KBM-7 (cell line): Measurements from ENCODE around the gene RNF157.

Experiments
- DNase-seq: peaks from one replicate; pipeline ENCODE4 v3.0.0-alpha.2; 2015
- in situ Hi-C: fragments of 300-500 bp; cut with MboI; formaldehyde crosslinking; loops from 2 replicates; pipeline ENCODE4 v1.14.3; 2020; ENCODE audit warnings: low sequenced_read_pairs, low pct_unique_long_range_greater_than_20kb, mixed read lengths

RNF157 gene

GRCh38 chr17:76173474-76173873 is 66.8 kb downstream of the RNF157 start:
- no peak for DNase-seq
- in situ Hi-C loops = no loop called here

- no peak for DNase-seq
- in situ Hi-C loops = no loop called here
These were observed 68.6 kb downstream of the RNF157 start for GRCh38 chr17:76171706-76172105.

- no peak for DNase-seq
- in situ Hi-C loops = no loop called here
These were observed 70.2 kb downstream of the RNF157 start for GRCh38 chr17:76170114-76170513.

GRCh38 chr17:76166906-76167305 is 73.4 kb downstream of the RNF157 start:
- in situ Hi-C loops = no loop called here
- DNase-seq = no peak

- in situ Hi-C loops = no loop called here
- no peak for DNase-seq
These were observed 74.1 kb downstream of the RNF157 start for GRCh38 chr17:76166168-76166567.

GRCh38 chr17:76164331-76164730 is 76.0 kb downstream of the RNF157 start:
- DNase-seq = no peak
- in situ Hi-C loops = no loop called here

GRCh38 chr17:76163919-76164318 is 76.4 kb downstream of the RNF157 start:
- in situ Hi-C loops = no loop called here

GRCh38 chr17:76161619-76162266 is 78.5 kb downstream of the RNF157 start:
- in situ Hi-C loops = no loop called here
- DNase-seq = no peak

More at GRCh38 chr17:76163919-76164318, 76.4 kb downstream of the RNF157 start:
- DNase-seq = no peak

GRCh38 chr17:76160896-76161528 is 79.3 kb downstream of the RNF157 start:
- no peak for DNase-seq
- in situ Hi-C loops = no loop called here

- in situ Hi-C loops = no loop called here
- no peak for DNase-seq
These were observed 81.1 kb downstream of the RNF157 start for GRCh38 chr17:76159157-76159556.

- no peak for DNase-seq
- in situ Hi-C loops = no loop called here
These were observed 82.5 kb downstream of the RNF157 start for GRCh38 chr17:76157759-76158158.

GRCh38 chr17:76156662-76156991 is 83.7 kb downstream of the RNF157 start:
- DNase-seq = no peak

GRCh38 chr17:76155988-76156661 is 84.2 kb downstream of the RNF157 start:
- in situ Hi-C loops = no loop called here
- DNase-seq = no peak

More at GRCh38 chr17:76156662-76156991, 83.7 kb downstream of the RNF157 start:
- in situ Hi-C loops = no loop called here

GRCh38 chr17:76154936-76155845 is 85.1 kb downstream of the RNF157 start:
- in situ Hi-C loops = no loop called here

GRCh38 chr17:76154292-76154691 is 86.0 kb downstream of the RNF157 start:
- in situ Hi-C loops = no loop called here

More at GRCh38 chr17:76154936-76155845, 85.1 kb downstream of the RNF157 start:
- no peak for DNase-seq

GRCh38 chr17:76153640-76154039 is 86.7 kb downstream of the RNF157 start:
- in situ Hi-C loops = no loop called here
- no peak for DNase-seq

More at GRCh38 chr17:76154292-76154691, 86.0 kb downstream of the RNF157 start:
- DNase-seq = no peak

- no peak for DNase-seq
These were observed 87.1 kb downstream of the RNF157 start for GRCh38 chr17:76153202-76153601.

GRCh38 chr17:76152591-76152990 is 87.7 kb downstream of the RNF157 start:
- in situ Hi-C loops = no loop called here
- DNase-seq = no peak

More at GRCh38 chr17:76153202-76153601, 87.1 kb downstream of the RNF157 start:
- in situ Hi-C loops = no loop called here

GRCh38 chr17:76151896-76152454 is 88.3 kb downstream of the RNF157 start:
- in situ Hi-C loops = no loop called here
- no peak for DNase-seq
